Suppressor macrophage treated with lipopolysaccharide for 1 hour (primary cell): Measurements from ENCODE around the gene KRTAP2-2.
A peak's percentile ranks its signal among the peaks of the same experiment; 100 is the strongest.
"Not testable (repeated sequence)": the region's sequence is repeated elsewhere in the genome, so short reads cannot be mapped to it uniquely, and the experiment has no call there.

Experiments
- DNase-seq, 3 donors: peaks; one replicate each; pipeline ENCODE4 v3.0.0-alpha.2; 2020 to 2022

The KRTAP2-2 gene, protein sequence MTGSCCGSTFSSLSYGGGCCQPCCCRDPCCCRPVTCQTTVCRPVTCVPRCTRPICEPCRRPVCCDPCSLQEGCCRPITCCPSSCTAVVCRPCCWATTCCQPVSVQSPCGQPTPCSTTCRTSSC

DNA sequence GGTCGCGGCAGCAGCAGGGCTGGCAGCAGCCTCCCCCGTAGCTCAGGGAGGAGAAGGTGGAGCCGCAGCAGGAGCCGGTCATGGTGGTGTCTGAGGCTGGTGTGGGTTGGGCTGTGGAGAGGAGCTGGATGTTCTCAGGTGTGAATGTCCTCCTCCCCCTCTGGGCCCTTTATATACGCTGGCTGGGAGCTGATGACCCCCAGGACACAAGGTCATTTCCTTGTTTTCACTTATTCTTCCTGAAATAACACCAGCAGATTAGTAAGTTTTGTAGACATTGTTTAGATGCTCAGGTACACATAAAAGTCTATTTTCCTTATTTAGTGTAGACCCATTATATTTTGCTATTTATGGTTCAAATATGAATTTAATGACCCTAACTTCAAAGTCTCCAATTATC is at the start of gene KRTAP2-2:
Gene KRTAP2-2, minus strand, starts transcription at position 101 of the 400 bp plus-strand sequence. Its CDS starts 19 bp downstream, at position 82.
- DNase-seq, result not testable (repeated sequence)

DNA sequence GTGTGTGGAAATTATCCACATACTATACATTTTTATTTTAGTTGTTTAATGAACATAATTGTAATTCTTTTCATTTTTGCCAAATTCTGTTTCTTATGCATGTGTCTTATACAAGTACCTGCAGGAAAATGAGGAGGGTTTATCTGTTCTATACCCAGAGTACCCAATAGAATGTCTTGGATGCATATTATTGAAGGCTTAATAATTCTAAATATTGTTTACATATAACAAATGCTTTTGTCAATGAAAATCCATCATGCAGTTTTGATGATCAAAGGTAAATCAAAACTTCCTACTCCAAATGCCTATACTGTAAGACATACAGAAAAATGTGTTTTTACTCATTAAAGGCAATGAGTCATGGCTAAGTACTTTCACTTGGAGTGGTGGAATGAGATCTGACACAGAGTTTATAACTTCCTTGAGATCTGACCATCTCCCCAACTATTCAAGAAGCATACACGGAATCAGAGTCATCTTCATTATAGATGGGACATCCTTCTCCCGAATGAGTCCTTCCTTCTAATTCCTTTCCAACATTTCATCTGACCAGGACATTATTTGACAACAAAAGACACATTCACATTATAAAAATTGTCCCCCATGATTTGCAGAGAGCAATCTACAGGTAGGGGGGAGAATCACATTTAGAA is 49.5 kb upstream of the KRTAP2-2 start:
- not testable (repeated sequence) for DNase-seq

DNA sequence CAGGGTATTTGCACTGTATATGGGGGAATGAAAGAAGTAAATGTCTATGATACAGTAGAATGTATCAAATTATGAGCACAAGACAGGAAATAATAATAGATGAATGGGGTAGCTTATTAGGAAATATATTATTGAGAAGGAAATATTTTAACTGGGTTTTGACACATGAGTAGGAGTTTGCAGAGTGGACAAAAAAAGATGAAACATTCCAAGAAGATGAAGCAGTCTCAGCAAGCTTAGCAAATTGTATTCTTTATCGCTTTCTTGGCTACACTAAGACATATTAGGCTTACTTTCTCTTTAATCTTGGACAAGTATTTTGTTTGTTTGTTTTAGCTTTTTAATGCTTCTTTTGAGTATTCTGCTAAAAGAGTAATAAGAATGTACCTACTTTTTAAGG is 48.9 kb upstream of the KRTAP2-2 start:
- DNase-seq, result no peak

DNA sequence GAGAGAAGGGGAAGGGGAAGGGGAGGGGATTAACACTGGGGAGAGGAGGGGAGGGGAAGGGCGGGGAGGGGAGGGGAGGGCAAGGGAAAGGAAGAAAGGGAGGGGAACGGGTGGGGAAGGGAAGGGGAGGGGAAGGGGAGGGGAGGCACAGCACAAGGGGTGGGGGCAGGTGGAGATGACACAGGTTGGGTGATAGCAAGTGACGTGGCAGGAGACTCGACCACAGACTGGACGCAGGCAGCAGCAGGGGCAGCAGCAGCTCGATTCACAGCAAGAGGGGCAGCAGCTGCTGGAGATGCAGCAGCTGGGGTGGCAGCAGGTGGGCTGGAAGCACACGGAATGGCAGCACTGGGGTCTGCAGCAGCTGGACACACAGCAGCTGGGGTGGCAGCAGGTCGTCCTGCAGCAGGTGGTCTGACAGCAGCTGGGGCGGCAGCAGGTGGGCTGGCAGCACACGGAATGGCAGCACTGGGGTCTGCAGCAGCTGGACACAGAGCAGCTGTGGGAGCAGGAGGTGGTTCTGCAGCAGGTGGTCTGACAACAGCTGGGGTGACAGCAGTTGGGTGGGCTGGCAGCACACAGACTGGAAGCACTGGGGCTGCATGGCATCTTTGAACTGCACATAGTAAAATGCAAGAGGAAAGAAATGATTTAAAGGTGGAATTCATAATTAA is 46.7 kb upstream of the KRTAP2-2 start, which contains the start of gene KRTAP4-16:
Gene KRTAP4-16, minus strand, starts transcription at position 624 of the 674 bp plus-strand sequence. Its CDS starts 0 bp downstream, at position 624.
- no peak for DNase-seq

DNA sequence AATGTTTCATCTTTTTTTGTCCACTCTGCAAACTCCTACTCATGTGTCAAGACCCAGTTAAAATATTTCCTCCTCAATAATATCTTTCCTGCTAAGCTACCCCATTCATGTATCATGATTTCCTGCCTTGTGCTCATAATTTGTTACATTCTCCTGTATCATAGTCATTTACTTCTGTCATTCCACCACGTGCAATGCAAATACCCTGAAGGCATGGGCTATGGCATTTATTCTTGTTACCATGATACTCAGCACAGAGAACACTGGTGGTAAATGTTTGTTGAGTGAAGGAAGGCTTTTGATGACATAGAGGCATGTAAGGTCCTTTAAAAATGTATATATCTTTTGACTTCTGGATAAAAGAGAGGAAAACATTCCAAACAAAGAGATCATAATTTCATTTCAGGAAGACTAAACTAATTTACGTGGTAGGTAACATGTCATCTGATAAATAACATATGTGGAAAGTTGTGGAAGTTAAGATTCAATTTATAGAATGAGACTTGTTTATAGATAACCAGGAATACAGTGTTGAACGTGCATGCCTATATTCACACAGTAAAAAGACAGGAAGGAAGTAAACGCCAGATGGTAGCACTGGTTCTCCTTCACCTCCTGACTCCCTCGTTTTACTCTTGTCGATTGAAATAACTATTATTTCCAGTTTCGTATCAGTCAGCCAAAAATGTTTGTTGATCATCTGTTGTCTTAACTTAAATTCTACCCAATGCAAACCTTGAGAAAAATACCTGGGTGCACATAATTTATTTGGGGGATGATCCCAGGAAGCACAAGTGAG is 44.9 kb upstream of the KRTAP2-2 start:
- not testable (repeated sequence) for DNase-seq

DNA sequence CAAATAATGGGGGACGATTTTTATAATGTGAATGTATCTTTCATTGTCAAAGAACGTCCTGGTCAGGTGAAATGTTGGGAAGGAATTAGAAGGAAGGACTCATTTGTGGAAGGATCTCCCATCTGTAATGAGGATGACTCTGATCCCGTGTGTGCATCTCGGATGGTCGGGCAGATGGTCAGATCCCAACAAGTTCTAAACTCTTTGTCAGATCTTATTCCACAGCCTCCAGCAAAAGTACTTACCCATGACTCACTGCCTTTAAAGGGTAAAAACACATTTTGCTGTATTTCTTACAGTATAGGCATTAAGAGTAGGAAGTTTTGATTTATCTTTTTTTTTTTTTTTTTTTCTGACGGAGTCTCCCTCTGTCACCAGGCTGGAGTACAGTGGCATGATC is 43.5 kb upstream of the KRTAP2-2 start:
- no peak for DNase-seq

DNA sequence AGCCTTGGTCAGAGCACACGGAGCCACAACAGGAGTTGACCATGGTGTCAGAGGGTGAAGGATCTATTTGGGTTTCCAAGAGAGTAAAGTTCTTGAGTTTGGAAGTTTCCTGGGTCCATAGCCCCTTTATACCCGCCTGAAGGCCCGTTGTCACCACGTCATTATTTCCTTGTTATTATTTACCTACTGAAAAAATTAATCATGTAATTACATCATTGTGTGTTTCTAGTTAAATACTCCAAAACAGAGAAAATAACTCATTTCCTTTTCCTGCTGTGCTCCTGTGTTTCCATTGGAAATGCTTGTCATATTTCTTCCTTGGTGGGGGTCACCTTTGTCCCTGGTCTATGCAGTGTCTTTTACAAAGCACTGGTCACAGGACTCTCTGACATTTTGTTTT is 43.0 kb upstream of the KRTAP2-2 start, which contains the start of gene KRTAP4-8:
Gene KRTAP4-8, minus strand, starts transcription at position 101 of the 400 bp plus-strand sequence. Its CDS starts 58 bp downstream, at position 43.
- DNase-seq, result no peak

DNA sequence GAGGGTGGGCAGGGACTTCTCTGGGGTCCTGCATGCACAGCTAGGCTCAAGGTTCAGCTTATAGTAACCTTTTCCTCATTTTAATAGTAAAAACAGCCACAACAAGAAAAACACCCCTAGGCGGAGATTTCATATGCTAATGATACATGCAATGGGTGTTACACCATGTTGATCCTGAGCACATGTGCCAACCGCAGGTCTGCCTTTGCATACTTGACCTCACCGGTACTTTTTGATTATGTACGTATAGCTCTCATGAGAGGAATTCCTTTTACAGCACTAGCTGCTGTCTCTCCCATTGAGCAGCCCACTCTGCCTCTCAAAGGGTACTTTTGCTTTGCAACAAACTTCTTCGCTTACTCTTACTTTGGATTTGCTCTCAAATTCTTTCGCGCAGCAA is 41.0 kb upstream of the KRTAP2-2 start:
- DNase-seq, result no peak

DNA sequence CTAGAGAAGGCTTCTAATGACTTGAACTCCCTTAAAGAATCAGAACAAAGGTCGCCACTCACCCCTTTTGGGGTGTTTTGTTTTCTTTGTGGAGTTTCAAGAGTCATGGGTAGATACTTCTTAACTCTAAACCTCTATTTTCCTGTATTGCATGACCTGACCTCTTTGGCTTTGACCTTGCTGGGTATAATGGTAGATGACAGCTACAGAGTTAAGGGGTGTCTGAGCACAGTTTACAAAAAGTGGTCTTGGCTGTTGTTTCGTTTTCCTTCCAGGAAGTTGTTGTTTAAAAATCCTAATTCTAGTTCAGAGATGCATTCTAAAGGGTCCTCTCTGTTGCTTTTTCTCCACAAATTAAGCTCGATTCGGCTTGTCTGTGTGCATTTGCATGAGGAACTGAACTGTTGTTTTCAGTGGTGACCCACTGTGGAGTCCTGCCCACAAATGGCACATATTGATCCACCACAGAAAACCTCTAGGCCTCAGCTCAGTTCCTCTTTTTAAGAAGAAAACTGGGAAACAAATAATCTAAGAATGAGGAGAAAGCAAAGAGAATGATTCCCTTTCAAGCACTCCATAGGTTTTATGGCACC is 33.8 kb upstream of the KRTAP2-2 start:
- not testable (repeated sequence) for DNase-seq

DNA sequence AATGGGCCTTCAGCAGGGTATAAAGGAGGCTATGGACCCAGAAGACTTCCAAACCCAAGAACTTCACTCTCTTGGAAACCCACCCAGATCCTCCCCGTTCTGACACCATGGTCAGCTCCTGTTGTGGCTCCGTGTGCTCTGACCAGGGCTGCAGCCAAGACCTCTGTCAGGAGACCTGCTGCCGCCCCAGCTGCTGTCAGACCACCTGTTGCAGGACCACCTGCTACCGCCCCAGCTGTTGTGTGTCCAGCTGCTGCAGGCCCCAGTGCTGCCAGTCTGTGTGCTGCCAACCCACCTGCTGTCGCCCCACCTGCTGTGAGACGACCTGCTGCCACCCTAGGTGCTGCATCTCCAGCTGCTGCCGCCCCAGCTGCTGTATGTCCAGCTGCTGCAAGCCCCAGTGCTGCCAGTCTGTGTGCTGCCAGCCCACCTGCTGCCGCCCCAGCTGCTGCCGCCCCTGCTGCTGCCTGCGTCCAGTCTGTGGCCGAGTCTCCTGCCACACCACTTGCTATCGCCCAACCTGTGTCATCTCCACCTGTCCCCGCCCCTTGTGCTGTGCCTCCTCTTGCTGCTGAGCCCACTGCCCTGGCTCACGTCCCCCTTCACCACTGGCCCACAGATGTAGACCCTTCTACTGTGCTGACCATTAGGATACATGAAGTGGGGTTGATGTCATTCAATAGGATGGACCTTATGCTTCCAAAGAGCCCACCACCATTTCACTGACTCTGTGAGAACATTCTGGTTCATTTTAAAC is 29.2 kb upstream of the KRTAP2-2 start, which contains the start of gene KRTAP4-7:
Gene KRTAP4-7, plus strand, starts transcription at position 51 of the 757 bp plus-strand sequence. Its CDS starts 57 bp downstream, at position 108.
- not testable (repeated sequence) for DNase-seq

DNA sequence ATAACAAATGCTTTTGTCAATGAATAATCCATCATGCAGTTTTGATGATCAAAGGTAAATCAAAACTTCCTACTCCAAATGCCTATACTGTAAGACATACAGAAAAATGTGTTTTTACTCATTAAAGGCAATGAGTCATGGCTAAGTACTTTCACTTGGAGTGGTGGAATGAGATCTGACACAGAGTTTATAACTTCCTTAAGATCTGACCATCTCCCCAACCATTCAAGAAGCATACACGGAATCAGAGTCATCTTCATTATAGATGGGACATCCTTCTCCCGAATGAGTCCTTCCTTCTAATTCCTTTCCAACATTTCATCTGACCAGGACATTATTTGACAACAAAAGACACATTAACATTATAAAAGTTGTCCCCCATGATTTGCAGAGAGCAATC is 28.4 kb upstream of the KRTAP2-2 start:
- not testable (repeated sequence) for DNase-seq

DNA sequence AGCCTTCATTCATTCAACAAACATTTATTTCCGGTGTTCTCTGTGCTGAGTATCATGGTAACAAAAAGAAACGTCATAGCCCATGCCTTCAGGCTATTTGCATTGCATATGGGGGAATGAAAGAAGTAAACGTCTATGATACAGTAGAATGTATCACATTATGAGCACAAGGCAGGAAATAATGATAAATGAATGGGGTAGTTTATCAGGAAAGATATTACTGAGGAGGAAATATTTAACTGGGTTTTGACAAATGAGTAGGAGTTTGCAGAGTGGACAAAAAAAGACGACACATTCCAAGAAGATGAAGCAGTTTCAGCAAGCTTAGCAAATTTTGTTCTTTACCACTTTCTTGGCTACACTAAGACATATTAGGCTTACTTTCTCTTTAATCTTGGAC is 27.6 kb upstream of the KRTAP2-2 start:
- DNase-seq, result no peak

DNA sequence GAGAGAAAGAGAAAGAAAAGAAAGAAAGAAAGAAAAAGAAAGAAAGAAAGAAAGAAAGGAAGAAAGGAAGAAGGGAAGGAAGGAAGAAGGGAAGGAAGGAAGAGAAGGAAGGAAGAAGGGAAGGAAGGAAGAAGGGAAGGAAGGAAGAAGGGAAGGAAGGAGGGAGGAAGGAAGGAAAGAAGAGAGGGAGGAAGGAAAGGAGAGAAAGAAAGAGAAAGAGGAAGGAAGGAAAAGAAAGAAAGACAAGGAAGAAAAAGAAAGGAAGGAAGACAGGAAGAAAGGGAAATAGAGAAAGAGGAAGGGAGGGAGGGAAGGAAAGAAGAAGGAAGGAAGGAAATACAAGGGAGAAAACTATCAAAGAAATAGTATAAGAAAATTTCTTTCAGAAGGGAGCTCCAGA is 21.8 kb upstream of the KRTAP2-2 start:
- no peak for DNase-seq

DNA sequence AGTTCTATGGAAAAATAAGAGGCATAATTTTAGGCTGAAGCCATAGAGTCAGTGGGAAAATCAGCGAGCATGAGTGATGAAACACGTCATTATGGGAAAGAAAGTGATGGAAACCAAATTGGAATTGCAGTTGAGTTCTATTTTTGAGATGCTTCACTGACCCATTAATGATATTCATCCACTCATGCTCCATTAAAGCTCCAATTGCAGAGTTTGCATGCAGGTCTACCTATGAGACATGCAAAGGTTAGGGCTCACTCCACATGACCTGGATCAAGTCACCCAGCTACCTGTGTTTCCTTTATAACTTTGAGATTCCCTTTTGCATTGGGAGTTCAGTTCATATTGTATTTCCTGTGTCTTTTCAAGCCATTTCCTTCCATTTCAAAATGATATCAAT is 18.6 kb upstream of the KRTAP2-2 start:
- DNase-seq, result no peak

DNA sequence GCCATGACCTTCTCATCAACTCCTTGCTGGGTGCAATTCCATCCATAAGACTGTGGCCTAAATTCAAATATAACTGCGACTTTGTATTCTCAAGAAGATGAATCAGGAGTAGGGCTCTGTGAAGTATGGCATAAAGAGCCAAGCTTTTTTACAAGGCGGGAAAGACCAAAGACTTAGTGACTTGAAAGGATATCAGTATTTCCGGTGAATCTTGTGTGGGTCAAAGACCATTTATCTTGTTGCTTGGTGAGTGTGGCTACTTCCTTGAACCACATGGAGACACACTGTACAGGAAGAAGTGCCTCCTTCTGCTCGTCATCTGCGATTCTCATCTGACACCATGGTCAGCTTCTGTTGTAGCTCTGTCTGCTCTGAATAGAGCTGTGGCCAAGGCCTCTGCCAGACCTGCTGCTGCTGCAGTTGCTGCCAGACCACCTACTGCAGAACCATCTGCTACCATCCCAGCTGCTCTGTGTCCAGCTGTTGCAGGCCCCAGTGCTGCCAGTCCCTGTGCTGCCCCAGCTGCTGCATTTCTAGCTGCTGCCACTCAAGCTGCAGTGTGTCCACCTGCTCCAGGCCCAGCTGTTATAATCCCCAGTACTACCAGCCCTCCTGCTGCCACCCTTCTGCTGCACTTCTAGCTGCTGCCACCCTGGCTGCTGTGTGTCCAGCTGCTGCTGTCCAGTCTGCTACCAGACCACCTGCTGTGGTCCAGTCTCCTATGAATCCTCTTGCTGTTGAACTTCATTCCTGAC is 16.8 kb upstream of the KRTAP2-2 start:
- DNase-seq, result no peak

DNA sequence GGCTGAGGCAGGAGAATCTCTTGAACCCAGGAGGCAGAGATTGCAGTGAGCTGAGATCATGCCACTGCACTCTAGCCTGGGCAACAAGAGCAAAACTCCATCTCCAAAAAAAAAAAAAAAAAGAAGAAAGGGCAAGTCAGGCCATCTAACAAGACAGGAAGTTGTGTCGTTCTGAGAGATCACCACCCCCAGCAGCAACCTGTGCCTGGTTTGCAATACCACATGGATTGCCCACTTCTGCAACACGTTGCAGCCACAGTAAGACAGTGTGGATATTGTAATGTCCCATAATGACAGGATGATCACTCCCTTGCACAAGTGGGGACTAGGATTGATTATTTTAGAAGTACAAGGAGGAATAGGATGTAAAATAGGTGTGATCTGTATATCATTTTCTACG is 14.0 kb upstream of the KRTAP2-2 start:
- no peak for DNase-seq

DNA sequence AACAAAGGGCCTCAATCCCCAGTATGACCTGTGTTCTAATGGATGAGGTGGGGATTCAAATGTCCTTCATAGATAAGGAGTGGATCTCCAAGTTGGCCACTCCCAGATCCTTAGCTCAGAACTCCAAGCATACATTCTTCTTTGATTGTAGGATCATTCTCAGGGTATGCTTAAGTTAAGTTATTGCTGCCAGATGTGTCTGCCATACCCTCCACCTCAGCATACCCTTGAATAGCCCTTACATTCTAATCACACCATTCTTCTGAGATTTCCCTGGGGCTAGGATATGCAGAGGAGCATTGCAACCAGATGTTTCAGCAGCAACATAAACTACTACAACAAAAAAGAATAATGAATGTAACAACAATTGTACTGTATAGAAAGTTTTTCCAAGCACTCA is 12.3 kb upstream of the KRTAP2-2 start:
- no peak for DNase-seq

DNA sequence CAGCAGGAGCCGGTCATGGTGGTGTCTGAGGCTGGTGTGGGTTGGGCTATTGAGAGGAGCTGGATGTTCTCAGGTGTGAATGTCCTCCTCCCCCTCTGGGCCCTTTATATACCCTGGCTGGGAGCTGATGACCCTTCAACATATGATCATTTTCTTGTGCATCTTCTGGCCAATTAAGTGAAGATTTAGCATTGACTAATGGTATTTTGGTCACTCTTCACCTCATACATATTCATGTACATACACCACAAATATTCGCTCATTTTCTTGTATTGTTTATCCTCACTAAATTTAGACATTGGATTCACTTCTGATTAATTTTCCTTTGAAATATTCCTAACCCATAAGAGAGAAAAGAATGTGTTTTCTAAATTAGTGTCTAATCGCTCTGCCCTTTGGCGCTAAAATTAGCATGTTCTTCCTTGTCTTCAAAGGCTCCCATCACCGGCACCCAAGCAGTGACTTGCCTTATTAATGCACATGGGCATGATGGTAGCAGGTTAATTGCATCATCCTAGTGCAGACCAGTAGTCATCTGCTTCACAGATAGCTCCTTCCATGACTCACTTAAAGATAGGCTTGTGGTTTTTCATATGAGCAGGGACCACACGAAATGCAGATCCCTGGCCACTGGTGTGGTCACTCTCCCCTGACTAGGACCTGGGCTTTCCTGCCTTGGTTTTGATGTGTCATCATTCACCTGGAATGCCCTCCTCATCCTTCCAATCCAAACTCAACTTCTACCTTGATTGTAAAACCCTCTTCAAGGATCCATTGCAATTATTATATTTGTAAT is 11.0 kb upstream of the KRTAP2-2 start, which contains the start of gene KRTAP2-4:
Gene KRTAP2-4, minus strand, starts transcription at position 51 of the 796 bp plus-strand sequence. Its CDS starts 34 bp downstream, at position 17.
- peak; percentile 20 to 28 (median 21) for DNase-seq

DNA sequence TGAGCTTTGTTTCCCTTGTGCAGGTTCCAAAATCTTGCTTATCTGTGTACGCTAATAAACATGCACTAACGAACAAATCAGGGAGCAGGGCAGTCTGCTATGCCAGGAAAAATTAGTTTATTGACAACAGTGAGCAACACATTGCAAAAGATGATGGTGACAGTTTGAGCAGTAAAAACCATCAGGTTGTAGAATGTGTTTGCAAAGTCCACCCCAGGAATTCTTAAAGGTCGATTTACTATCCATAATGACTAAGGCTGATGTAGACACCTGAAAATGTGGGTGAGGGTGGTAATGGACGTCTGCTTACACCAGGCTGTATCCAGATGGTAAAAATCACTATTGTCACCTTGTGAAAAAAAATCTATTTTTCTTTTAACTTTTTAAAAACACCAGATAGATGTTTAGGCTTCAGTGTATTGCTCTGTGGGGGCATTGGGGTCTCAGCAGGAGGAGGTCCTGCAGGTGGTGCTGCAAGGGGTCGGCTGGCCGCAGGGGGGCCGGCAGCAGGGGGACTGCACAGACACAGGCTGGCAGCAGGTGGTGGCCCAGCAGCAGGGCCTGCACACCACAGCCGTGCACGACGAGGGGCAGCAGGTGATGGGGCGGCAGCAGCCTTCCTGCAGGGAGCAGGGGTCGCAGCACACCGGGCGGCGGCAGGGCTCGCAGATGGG is 10.1 kb upstream of the KRTAP2-2 start:
- not testable (repeated sequence) for DNase-seq
